ENCODE measurements around the gene L3MBTL1. TPM values are rescaled to one million over a fixed set of nuclear protein-coding genes. Genes with fewer than 3 reads are reported as not detected.

L3MBTL1 gene
- 1 to 10 TPM in 5 of 6 donors, under 1 TPM in 1; 0.78 to 2.8 (median 1.4) TPM for polyA plus RNA-seq (ENCODE audit: low read depth in 6 of 6)

GRCh38 chr20:43507150-43508080, at the start of gene L3MBTL1:
TSS of gene L3MBTL1 (plus strand) at chr20:43507697. CDS start at chr20:43513504, 5,807 bp downstream.
- peak; percentile 33 to 43 for ATAC-seq (ENCODE audit: low read depth in 2 of 2)

GRCh38 chr20:43458422-43458924, 49.0 kb upstream of the L3MBTL1 start:
- peak overlapping the region; percentile 33 to 100 (median 94) for H3K27ac Mint-ChIP-seq
- peaks cover 3 to 14% (median 11%) of the 10 kb centered on the region in 3 donors for H3K27me3 Mint-ChIP-seq
- ATAC-seq (ENCODE audit: low read depth in 2 of 2) (peak; percentile 20 to 25), DNase-seq (peak; percentile 63)
- H3K9me3 Mint-ChIP-seq, result peaks cover 0 to 4% (median 0%) of the 10 kb centered on the region in 7 donors
- H3K36me3 Mint-ChIP-seq, result peaks cover 16 to 22% of the 10 kb centered on the region in 2 donors
- H3K4me3 Mint-ChIP-seq, result peak overlapping the region; percentile 89 to 99 (median 95)
- peaks cover 23 to 36% (median 28%) of the 10 kb centered on the region in 3 donors for H3K4me1 Mint-ChIP-seq

More at GRCh38 chr20:43507150-43508080, at the start of gene L3MBTL1:
- H3K4me3 Mint-ChIP-seq, result peak within 1 kb of the TSS; percentile 51 to 86 (median 79)
- no peak for DNase-seq
- H3K36me3 Mint-ChIP-seq, result no peaks in the 10 kb centered on the region
- peaks cover 38 to 73% (median 54%) of the 10 kb centered on the region in 3 donors for H3K27me3 Mint-ChIP-seq
- peaks cover 0 to 1% (median 0%) of the 10 kb centered on the region in 7 donors for H3K9me3 Mint-ChIP-seq
- peak within 1 kb of the TSS in 1 of 6 donors; percentile 32 for H3K27ac Mint-ChIP-seq
- H3K4me1 Mint-ChIP-seq, result peaks cover 4 to 15% (median 11%) of the 10 kb centered on the region in 3 donors

- Mint-ChIP-seq H3K27ac (peak overlapping the region; percentile 27 to 100 (median 90)), H3K4me3 (peak overlapping the region; percentile 84 to 98 (median 92)), H3K36me3 (peaks cover 23 to 25% of the 10 kb centered on the region in 2 donors), H3K4me1 (peaks cover 26 to 36% (median 29%) of the 10 kb centered on the region in 3 donors), H3K27me3 (peaks cover 2 to 6% (median 3%) of the 10 kb centered on the region in 3 donors), H3K9me3 (peaks cover 0 to 4% (median 0%) of the 10 kb centered on the region in 7 donors)
- ATAC-seq (ENCODE audit: low read depth in 2 of 2) (no peak), DNase-seq (no peak)
Observed at GRCh38 chr20:43459022-43459942, 48.2 kb upstream of the L3MBTL1 start.

GRCh38 chr20:43460172-43460829, 47.2 kb upstream of the L3MBTL1 start:
- DNase-seq (no peak), ATAC-seq (ENCODE audit: low read depth in 2 of 2) (no peak)
- Mint-ChIP-seq H3K27ac (peak overlapping the region in 3 of 6 donors; percentile 69 to 85 (median 78)), H3K4me1 (peaks cover 26 to 37% (median 29%) of the 10 kb centered on the region in 3 donors), H3K9me3 (peaks cover 0 to 4% (median 0%) of the 10 kb centered on the region in 7 donors), H3K4me3 (peak overlapping the region in 2 of 8 donors; percentile 4 to 78), H3K36me3 (peaks cover 25% of the 10 kb centered on the region in 2 donors), H3K27me3 (peaks cover 0 to 3% (median under 1%) of the 10 kb centered on the region in 3 donors)

GRCh38 chr20:43460830-43461200, 46.7 kb upstream of the L3MBTL1 start:
- Mint-ChIP-seq H3K27ac (peak overlapping the region in 2 of 6 donors; percentile 69 to 85), H3K4me1 (peaks cover 26 to 37% (median 29%) of the 10 kb centered on the region in 3 donors), H3K36me3 (peaks cover 25% of the 10 kb centered on the region in 2 donors), H3K4me3 (peak overlapping the region in 4 of 8 donors; percentile 4 to 78 (median 18)), H3K27me3 (peaks cover 0 to 3% (median 0%) of the 10 kb centered on the region in 3 donors), H3K9me3 (peaks cover 0 to 4% (median 0%) of the 10 kb centered on the region in 7 donors)
- no peak for ATAC-seq (ENCODE audit: low read depth in 2 of 2)
- no peak for DNase-seq

GRCh38 chr20:43461894-43462659, 45.4 kb upstream of the L3MBTL1 start:
- Mint-ChIP-seq H3K36me3 (peaks cover 32 to 34% of the 10 kb centered on the region in 2 donors), H3K4me1 (peaks cover 23 to 33% (median 27%) of the 10 kb centered on the region in 3 donors), H3K27ac (peak overlapping the region in 2 of 6 donors; percentile 15 to 43)

GRCh38 chr20:43462660-43463526, 44.6 kb upstream of the L3MBTL1 start:
- Mint-ChIP-seq H3K4me3 (peak overlapping the region in 1 of 8 donors; percentile 44), H3K27ac (peak overlapping the region in 3 of 6 donors; percentile 25 to 69 (median 58)), H3K9me3 (no peaks in the 10 kb centered on the region), H3K4me1 (peaks cover 22 to 31% (median 26%) of the 10 kb centered on the region in 3 donors), H3K36me3 (peaks cover 32 to 34% of the 10 kb centered on the region in 2 donors), H3K27me3 (no peaks in the 10 kb centered on the region)
- DNase-seq (no peak), ATAC-seq (ENCODE audit: low read depth in 2 of 2) (no peak)

More at GRCh38 chr20:43461894-43462659, 45.4 kb upstream of the L3MBTL1 start:
- Mint-ChIP-seq H3K27me3 (no peaks in the 10 kb centered on the region), H3K4me3 (peak overlapping the region in 1 of 8 donors; percentile 44), H3K9me3 (no peaks in the 10 kb centered on the region)
- DNase-seq (no peak), ATAC-seq (ENCODE audit: low read depth in 2 of 2) (no peak)

- H3K4me3 Mint-ChIP-seq, result no peak overlapping the region
- DNase-seq (no peak), ATAC-seq (ENCODE audit: low read depth in 2 of 2) (peak in 1 of 2 donors; percentile 9)
- H3K4me1 Mint-ChIP-seq, result peaks cover 22 to 29% (median 26%) of the 10 kb centered on the region in 3 donors
- peaks cover 32 to 34% of the 10 kb centered on the region in 2 donors for H3K36me3 Mint-ChIP-seq
- H3K9me3 Mint-ChIP-seq, result no peaks in the 10 kb centered on the region
- peak overlapping the region in 3 of 6 donors; percentile 25 to 69 (median 58) for H3K27ac Mint-ChIP-seq
- no peaks in the 10 kb centered on the region for H3K27me3 Mint-ChIP-seq
Observed at GRCh38 chr20:43463527-43464218, 43.8 kb upstream of the L3MBTL1 start.

GRCh38 chr20:43464219-43464790, 43.2 kb upstream of the L3MBTL1 start:
- no peak overlapping the region for H3K4me3 Mint-ChIP-seq
- peak overlapping the region in 1 of 6 donors; percentile 73 for H3K27ac Mint-ChIP-seq
- H3K27me3 Mint-ChIP-seq, result no peaks in the 10 kb centered on the region
- H3K36me3 Mint-ChIP-seq, result peaks cover 32 to 35% of the 10 kb centered on the region in 2 donors
- DNase-seq (no peak), ATAC-seq (ENCODE audit: low read depth in 2 of 2) (peak in 1 of 2 donors; percentile 10)
- H3K9me3 Mint-ChIP-seq, result no peaks in the 10 kb centered on the region
- peaks cover 22 to 26% (median 24%) of the 10 kb centered on the region in 3 donors for H3K4me1 Mint-ChIP-seq

GRCh38 chr20:43465625-43465943, 41.9 kb upstream of the L3MBTL1 start:
- peaks cover 21 to 28% of the 10 kb centered on the region in 2 donors for H3K36me3 Mint-ChIP-seq
- ATAC-seq (ENCODE audit: low read depth in 2 of 2), result no peak

More at GRCh38 chr20:43465625-43465943, 41.9 kb upstream of the L3MBTL1 start:
- no peak for DNase-seq
- Mint-ChIP-seq H3K4me1 (peaks cover 16 to 17% (median 16%) of the 10 kb centered on the region in 3 donors), H3K9me3 (no peaks in the 10 kb centered on the region), H3K27ac (peak overlapping the region in 2 of 6 donors; percentile 65 to 71), H3K27me3 (no peaks in the 10 kb centered on the region), H3K4me3 (no peak overlapping the region)

Measured in naive B cell (primary cell).